Calu3 (cell line): Measurements from ENCODE around the gene HAUS6. TPM values are rescaled to one million over a fixed set of nuclear protein-coding genes. Genes with fewer than 3 reads are reported as not detected.
A peak's percentile ranks its signal among the peaks of the same experiment; 100 is the strongest.

ENCODE experiments used
- BruUV-seq: library from RNA; stranded (reverse); fragments of 400-500 nt; replicated peaks from 2 replicates; lab custom pipeline; 2021; lab: Mats Ljungman, UMichigan
- CTCF ChIA-PET: fragments of 300-600 bp; sonication (Branson Sonifier 250); formaldehyde crosslinking; loops from one replicate; lab custom pipeline; 2022; ENCODE audit warnings: antibody characterized with exemption; lab: Charles Lee
- DNase-seq: peaks from one replicate; pipeline ENCODE4 v3.0.0; 2022
- H3K27ac Mint-ChIP-seq: one replicate; pipeline ENCODE4 v1.8.0; 2022; ENCODE audit warnings: mixed read lengths; ENCODE audit not compliant: unreplicated experiment
- H3K27me3 Mint-ChIP-seq: one replicate; pipeline ENCODE4 v1.8.0; 2022; ENCODE audit warnings: mixed read lengths; ENCODE audit not compliant: unreplicated experiment
- H3K36me3 Mint-ChIP-seq: one replicate; pipeline ENCODE4 v1.8.0; 2022; ENCODE audit warnings: mild to moderate bottlenecking, moderate library complexity, mixed read lengths; ENCODE audit not compliant: insufficient read depth, unreplicated experiment
- H3K4me1 Mint-ChIP-seq: one replicate; pipeline ENCODE4 v1.8.0; 2022; ENCODE audit warnings: mild to moderate bottlenecking, low read depth, mixed read lengths; ENCODE audit not compliant: unreplicated experiment
- H3K4me3 Mint-ChIP-seq: one replicate; pipeline ENCODE4 v1.8.0; 2022; ENCODE audit warnings: mild to moderate bottlenecking, low read depth, moderate library complexity, mixed read lengths; ENCODE audit not compliant: unreplicated experiment
- H3K9me3 Mint-ChIP-seq: one replicate; pipeline ENCODE4 v1.8.0; 2022; ENCODE audit warnings: low read depth, mixed read lengths; ENCODE audit not compliant: unreplicated experiment
- CTCF ChIP-seq: fragments of 200-600 bp; IDR thresholded peaks from one replicate; pipeline ENCODE4 v1.8.0; 2022; ENCODE audit warnings: antibody characterized with exemption; ENCODE audit not compliant: unreplicated experiment
- intact Hi-C: fragments of 100-400 bp; cut with micrococcal nuclease; formaldehyde crosslinking; loops from one replicate; pipeline ENCODE4 v1.10.0; 2022; ENCODE audit not compliant: unreplicated experiment
- total RNA-seq: library from RNA; stranded (reverse); gene quantifications from 2 replicates; pipeline ENCODE4 v1.2.3, GENCODE V29; 2022

The HAUS6 gene
- total RNA-seq, 1 experiment from 2014 or later, result 15.7 TPM

GRCh38 chr9:19130436-19130835, 27.7 kb upstream of the HAUS6 start:
- H3K36me3 Mint-ChIP-seq, result no peaks in the 10 kb centered on the region
- H3K4me1 Mint-ChIP-seq, result peaks cover 10% of the 10 kb centered on the region
- H3K27me3 Mint-ChIP-seq, result no peaks in the 10 kb centered on the region
- CTCF ChIA-PET, result no interaction called here
- TF ChIP-seq CTCF, result no peak
- H3K27ac Mint-ChIP-seq, result no peak overlapping the region
- intact Hi-C loops, result no loop called here
- H3K4me3 Mint-ChIP-seq, result no peak overlapping the region
- no peak for DNase-seq
- no TSS peak for BruUV-seq
- H3K9me3 Mint-ChIP-seq, result no peaks in the 10 kb centered on the region

- Mint-ChIP-seq H3K4me3 (peak overlapping the region; percentile 41), H3K4me1 (peaks cover 10% of the 10 kb centered on the region)
Measured at GRCh38 chr9:19127871-19128500, 25.3 kb upstream of the HAUS6 start.

GRCh38 chr9:19124430-19124793, 21.7 kb upstream of the HAUS6 start:
- H3K9me3 Mint-ChIP-seq, result no peaks in the 10 kb centered on the region
- no TSS peak for BruUV-seq
- H3K4me1 Mint-ChIP-seq, result peaks cover 2% of the 10 kb centered on the region
- no peak for DNase-seq
- H3K4me3 Mint-ChIP-seq, result no peak overlapping the region
- H3K27me3 Mint-ChIP-seq, result no peaks in the 10 kb centered on the region
- CTCF ChIA-PET, result no interaction called here
- no peak for TF ChIP-seq CTCF
- no peaks in the 10 kb centered on the region for H3K36me3 Mint-ChIP-seq
- intact Hi-C loops, result no loop called here
- H3K27ac Mint-ChIP-seq, result no peak overlapping the region

More at GRCh38 chr9:19127871-19128500, 25.3 kb upstream of the HAUS6 start:
- intact Hi-C loops, result no loop called here
- no peak for TF ChIP-seq CTCF
- BruUV-seq, result no TSS peak
- H3K36me3 Mint-ChIP-seq, result no peaks in the 10 kb centered on the region
- no peaks in the 10 kb centered on the region for H3K27me3 Mint-ChIP-seq
- no peaks in the 10 kb centered on the region for H3K9me3 Mint-ChIP-seq
- H3K27ac Mint-ChIP-seq, result no peak overlapping the region
- DNase-seq, result no peak
- CTCF ChIA-PET, result no interaction called here

- H3K27ac Mint-ChIP-seq, result no peak overlapping the region
- intact Hi-C loops, result no loop called here
- no TSS peak for BruUV-seq
- H3K36me3 Mint-ChIP-seq, result no peaks in the 10 kb centered on the region
- DNase-seq, result no peak
- no peak overlapping the region for H3K4me3 Mint-ChIP-seq
- CTCF ChIA-PET, result no interaction called here
- H3K9me3 Mint-ChIP-seq, result no peaks in the 10 kb centered on the region
- H3K27me3 Mint-ChIP-seq, result no peaks in the 10 kb centered on the region
- H3K4me1 Mint-ChIP-seq, result no peaks in the 10 kb centered on the region
- TF ChIP-seq CTCF, result no peak
Measured at GRCh38 chr9:19122490-19123042, 19.9 kb upstream of the HAUS6 start.
